HCEC 1CT (cell line): ENCODE data around the gene PPA2.
"Not testable (repeated sequence)": the region's sequence is repeated elsewhere in the genome, so short reads cannot be mapped to it uniquely, and the experiment has no call there.

Source experiments
- DNase-seq: peaks from one replicate; pipeline ENCODE4 v3.0.0-alpha.2; 2017

The PPA2 gene

DNA sequence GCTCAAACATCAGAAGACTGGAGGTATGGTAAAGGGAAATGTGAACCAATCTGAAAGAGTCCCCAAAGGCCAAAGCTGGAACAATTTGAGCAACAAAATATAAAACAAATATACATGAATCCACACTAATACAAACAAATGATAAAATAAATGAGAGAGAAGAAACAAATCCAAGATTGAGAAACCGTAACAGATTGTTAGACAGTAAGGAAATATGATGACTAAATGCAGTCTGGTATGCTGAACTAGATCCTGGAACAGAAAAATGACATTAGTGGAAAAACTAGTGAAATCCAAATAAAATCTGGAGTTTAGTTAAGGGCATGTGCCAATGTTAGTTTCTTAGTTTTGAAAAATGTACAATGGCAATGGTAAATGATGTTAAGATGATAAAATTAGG, 15.9 kb downstream of the PPA2 start:
- DNase-seq: no peak

DNA sequence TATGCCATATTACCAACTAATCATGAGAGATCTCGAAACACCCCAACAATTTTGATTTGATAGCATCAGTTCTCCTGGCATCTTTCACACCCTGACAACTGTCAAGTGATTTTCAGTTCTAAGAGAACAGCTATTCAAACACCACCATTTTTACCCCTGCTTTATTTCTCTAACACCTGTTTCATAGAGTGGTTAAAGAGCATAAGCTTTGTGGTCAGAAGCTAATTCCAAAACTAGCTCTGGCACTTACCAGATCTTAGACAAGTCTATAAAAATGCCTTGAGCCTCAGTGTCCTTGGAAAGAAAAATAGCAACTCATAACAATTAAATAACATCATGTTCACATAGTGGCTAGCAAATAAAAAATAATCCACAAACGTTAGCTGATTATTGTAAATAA, 17.9 kb downstream of the PPA2 start:
- DNase-seq: no peak

DNA sequence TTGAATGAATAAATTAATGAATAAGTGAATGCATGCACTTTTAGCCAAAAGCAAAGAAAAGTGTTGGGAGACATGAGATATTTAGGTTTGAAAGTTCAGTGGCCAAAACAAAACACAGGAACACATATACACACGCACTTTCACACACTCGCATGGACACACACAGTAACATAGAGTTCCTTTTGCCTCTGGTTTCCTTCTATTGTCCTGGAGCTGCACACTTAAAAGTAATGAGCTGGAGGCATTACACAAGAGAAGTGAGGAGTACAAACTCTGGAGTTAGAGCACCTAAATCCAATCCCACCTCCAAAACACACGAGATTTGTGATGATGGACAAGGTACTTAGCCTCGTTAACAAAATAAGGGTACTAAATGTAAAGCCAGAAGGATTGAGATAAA, 18.7 kb downstream of the PPA2 start:
- no peak for DNase-seq

DNA sequence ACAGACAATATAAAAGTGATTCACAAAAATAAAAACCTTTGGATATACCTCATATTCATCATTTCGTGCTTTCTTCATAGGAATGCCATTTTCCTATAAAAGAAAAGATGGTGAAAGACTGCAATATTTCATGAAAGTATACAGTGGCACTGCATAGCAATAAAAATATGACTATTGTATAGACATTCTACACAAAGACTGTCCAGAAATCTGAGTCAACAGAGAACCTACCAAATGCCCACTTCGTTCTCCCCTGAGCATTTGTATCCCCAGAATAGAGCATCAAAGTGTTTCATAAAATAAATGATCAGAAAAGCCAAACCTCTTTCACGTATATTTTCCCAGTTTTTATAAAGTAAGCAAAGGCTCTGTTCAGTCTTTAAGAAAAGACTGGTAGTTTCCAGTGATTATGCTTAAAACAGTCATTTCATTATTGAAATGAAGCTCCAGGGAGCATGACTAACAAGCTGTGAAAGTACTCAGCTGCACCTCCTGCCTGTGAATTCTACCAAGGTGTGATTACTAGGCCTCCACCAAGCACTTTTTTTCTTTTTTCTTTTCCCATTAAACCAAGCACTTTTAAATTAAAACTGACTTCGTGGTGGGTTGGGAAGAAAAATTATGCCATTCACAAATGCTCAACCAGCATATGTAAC, 20.2 kb downstream of the PPA2 start:
- DNase-seq: no peak

DNA sequence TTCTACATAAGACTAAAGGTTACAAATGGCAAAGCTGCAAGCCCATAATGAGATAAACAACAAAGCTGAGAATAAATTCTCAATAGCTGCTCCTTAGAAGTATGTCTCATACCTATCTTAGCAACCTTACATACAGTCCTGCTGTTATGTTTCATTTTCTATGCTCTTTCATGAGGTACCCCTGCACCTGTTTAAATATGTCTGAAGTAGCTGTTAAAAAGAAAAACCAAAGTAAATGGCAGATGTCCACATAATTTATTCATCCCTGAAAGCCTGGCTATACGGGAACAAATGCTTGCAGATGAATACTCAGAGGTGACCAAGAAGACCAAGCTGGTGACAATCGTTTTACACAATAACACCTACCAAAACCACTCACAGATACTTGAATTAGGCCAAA, 22.5 kb downstream of the PPA2 start:
- DNase-seq: no peak

DNA sequence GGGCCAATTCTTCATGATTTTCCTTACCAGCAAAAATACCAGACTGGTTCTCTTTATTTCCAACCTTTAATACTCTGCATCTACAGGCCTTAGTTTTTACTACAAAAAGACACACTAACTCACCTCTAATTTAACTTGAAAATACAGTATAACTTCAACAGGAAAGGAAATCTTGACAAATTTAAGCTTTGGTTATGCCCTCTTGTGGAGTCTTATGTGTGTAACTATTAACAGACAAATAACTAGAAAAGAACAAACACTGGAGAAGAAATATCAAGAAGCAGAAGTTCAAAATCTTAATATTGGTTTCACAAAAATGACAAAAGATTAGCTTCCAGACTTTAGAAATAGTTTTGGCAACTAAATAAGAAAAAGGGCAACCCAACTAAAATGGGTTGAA, 33.0 kb downstream of the PPA2 start:
- no peak for DNase-seq

DNA sequence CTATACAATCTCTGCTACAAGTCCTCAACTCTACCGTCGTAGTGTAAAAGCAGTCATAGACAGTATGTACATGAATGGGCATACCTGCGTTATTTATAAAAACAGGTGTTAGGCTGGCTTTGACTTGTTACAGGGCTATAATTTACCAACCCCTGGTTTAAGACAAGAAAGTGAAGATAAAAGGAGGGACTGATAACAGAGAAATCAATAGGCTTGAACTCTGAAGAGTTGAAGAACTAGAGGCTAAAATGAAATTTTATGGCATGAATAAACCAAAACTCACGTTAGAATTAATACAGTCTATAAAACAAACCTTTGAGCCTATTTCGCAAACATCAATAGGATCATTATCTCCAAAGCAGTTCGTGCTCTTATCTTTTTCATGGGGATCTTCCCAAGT, 36.2 kb downstream of the PPA2 start:
- DNase-seq: no peak

DNA sequence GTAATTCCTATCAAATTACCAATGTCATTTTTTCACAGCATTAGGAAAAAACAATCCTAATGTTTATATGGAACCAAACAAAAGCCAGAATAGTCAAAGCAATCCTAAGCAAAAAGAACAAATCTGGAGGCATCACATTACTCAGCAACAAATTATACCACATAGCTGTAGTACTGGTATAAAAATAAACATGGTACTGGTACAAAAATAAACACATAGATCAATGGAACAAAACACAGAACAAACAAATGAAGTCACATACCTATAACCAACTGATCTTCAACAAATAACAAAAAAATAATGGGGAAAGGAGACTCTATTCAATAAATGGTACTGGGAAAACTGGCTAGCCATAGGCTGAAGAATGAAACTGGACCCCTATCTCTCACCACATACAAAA, 37.4 kb downstream of the PPA2 start:
- DNase-seq: no peak

DNA sequence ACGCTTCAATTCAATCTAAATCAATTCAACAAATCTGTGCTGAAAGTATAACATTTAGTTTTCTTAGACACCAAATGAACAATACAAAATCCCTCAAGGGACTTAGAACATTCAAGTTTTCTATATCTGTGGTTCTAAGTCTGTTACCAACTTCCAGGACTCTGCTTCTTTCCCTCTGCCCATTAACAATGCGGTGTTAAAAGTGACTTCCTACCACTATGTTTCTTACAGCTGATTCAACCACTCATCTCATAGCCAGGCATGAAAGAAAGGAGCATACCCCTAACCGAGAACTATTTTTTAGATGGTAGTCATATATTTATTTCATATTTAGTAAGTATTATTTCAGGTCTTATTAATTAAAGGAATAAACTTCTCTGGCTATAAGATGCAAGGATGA, 38.9 kb downstream of the PPA2 start:
- DNase-seq: no peak

DNA sequence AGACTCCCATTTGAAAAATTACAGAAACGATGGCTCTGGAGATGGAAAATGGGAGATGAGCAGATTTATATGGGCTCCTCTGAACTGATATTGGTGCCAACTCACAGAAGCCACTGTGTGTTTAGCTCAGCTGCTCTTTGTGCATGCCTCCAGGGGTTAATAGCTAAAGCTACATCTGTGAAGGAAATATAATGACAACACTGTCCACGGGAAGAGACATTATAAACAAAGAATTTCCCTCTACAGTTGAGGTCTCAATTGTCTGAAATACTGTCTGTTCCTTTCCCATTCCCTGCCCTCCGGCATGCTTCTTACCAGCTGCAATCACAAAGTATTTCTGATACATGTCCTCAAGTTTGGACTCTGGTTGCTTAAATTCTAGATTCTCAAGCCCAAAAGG, 40.4 kb downstream of the PPA2 start:
- DNase-seq: no peak

DNA sequence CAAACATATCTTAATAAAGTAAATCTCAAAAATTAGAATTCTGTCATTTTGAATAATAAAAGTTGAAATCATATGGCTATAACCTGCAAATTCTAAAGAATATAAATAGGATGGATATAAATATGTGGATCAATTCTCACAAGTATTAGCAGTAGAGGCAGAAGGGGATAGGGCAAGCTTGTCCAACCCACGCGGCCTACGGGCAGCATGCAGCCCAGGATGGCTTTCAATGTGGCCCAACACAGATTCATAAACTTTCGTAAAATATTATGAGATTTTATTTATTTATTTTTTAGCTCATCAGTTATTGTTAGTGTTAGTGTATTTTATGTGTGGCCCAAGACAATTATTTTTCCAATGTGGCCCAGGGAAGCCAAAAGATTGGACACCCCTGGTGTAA, 41.4 kb downstream of the PPA2 start:
- no peak for DNase-seq

DNA sequence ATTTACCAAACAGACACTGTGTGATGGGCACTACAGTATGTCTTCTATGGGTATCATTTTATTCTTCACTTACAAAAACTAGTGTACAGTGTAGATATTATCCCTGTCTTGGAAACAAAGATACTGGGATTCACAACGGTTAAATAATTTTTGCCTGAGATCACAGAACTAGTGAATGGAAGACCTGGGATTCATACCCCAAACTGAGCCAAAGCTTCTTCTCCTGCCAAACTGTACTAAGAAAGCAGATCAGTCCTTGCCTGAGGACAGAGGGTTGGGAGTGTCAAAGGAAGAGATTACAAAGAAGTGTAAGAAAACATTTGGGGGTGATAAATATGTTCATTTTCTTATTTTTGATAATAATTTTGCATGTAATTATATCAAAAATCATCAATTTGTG, 43.1 kb downstream of the PPA2 start:
- DNase-seq: no peak

DNA sequence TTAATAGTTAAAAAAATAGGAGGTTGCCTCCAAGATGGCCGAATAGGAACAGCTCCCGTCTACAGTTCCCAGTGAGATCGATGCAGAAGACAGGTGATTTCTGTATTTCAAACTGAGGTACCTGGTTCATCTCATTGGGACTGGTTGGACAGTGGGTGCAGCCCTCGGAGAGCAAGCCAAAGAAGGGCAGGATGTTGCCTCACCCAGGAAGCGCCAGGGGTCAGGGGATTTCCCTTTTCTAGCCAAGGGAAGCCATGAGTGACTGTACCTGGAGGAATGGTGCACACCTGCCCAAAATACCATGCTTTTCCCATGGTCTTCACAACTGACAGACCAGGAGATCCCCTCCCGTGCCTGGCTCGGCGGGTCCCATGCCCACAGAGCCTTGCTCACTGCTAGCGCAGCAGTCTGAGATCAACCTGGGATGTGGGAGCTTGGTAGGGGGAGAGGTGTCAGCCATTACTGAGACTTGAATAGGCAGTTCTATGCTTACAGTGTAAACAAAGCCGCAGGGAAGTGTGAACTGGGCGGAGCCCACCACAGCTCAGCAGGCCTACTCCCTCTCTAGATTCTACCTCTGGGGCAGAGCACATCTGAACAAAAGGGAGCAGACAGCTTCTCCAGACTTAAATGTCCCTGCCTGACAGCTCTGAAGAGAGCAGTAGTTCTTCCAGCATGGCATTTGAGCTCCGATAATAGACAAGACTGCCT, 47.5 kb downstream of the PPA2 start:
- DNase-seq: no peak

DNA sequence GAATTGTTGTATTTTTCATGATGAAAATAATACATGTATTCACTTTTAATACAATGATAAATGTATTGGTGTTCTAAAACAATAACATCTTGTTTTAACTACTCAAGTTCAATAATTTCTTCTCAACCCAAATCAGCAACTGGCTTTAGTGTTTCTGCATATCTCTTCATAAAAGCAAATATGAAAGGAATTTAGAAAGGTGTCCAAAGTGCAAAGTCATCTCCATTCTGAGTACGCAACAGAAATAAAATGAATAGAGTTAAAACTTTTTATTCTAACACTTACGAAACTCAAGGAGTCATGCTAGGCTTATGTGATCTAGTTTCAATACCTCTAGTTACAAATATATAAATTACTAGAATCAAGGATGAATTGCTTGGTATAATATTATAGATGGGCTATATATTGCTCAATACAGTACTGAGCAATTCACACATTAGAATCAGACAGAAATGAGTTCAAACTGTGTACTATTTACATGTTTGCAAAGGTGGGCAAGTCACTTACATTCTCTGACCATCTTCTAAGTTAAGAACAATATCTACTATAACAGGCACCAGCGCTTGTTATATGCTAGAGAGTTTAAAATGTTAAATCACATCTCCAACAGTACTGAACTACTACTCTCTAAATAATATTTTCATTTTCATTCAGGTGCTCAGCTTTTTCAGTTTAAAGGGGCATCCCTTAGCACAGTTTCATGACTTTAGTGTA, 51.5 kb downstream of the PPA2 start:
- DNase-seq: no peak

DNA sequence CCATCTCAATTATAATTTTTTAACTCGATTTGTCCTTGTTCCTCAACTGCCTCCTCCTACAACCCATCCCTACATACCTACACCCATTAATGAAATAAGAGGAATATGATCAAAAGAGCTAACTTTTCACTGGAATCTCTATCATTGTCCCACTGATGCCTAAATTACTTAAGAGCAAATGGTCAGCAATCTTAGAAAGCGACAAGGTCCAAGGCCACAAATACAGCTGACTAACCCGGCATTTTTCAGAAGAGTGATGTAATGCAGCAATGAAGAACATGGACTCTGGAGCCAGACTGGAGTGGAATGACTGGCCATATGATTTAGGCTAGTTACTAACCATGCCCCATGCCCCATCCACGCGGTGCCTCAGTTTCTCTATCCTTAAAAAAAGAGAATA, 56.2 kb downstream of the PPA2 start:
- no peak for DNase-seq

DNA sequence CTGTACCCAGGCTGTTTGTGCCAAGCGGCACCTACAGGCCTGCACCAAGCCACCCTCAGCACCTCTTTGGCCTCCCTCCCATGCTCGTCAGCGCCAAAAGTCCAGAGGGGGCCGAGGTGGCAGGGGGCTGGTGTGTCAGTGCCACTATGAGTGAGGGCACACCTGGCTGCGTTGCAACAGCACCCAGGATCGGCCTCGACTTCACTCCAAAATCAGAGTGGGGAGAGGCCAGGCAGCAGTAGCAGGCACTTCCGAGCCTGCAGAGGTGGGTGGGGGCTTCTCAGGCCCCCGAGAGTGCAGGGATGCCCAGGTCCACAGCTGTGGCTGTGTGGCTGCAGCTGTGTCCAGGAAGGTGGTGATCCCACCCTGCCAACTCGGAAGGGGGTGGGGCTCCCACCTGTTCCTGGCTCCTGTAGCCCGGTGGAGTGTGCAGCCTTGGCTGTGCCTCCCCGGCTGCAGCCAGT, 58.5 kb downstream of the PPA2 start:
- no peak for DNase-seq

DNA sequence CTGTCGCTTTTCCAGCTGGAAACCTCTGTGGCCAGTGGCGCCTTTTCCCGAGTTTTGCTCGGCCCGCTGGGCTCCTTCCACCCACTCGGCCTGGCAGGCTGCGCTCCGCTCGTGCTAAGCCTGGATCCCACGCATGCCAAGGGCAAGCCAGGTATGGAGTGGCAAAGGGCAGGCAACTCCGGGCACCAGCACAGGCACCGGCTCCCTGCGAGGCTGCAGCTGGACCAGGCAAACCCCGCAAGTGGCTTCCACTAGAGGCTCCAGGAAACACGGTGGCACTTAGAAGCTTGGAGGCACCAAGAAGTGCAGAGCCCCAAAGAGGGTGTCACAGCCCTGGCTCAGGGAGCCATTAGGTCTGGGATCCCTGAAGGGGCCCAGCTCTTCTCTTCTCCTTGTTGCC, 59.5 kb downstream of the PPA2 start:
- DNase-seq: no peak

DNA sequence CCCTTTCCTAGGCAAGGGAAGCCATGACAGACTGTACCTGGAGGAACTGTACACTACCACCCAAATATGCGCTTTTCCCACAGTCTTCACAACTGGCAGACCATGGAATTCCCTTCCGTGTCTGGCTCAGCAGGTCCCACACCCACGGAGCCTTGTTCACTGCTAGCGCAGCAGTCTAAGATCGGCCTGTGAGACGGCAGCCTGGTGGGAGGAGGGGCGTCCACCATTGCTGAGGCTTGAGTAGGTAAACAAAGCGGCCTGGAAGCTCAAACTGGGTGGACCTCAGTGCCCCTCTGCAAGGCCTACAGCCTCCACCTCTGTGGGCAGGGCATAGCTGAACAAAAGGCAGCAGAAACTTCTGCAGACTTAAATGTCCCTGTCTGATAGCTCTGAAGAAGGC, 64.7 kb downstream of the PPA2 start:
- not testable (repeated sequence) for DNase-seq

DNA sequence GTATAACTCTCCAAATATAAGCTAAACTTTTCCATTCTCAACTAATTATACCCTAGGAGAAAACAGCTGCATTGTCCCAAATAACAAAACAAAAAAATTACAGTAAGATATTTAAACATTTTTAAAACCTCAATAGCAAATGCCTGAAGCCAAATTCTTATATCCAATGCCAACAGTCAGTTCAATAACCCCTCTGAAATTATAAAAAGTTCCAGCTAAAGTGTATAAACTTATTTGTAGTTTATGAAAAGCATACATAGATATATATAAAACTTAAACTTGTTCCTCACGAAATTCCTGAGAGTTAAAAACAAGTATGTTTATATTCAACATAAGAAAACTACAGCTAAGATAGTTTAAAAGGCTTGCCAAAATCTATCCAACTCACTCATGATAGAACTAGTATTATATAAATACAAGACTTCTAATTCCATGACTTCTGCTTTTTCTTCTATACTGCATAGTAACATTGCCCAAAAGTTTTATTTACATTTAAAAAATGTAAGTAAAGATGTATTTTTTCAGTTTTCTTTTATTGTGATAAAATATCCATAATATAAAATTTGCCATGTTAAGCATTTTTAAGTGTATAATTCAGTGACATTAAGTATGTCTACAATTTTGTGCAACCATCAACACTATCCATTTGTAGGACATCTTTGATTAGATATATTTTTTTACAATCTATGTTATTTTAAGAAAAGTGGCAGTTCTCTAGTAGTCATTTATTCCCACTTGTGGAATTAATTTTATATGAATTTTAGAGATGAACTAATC, 72.8 kb downstream of the PPA2 start:
- DNase-seq: no peak

DNA sequence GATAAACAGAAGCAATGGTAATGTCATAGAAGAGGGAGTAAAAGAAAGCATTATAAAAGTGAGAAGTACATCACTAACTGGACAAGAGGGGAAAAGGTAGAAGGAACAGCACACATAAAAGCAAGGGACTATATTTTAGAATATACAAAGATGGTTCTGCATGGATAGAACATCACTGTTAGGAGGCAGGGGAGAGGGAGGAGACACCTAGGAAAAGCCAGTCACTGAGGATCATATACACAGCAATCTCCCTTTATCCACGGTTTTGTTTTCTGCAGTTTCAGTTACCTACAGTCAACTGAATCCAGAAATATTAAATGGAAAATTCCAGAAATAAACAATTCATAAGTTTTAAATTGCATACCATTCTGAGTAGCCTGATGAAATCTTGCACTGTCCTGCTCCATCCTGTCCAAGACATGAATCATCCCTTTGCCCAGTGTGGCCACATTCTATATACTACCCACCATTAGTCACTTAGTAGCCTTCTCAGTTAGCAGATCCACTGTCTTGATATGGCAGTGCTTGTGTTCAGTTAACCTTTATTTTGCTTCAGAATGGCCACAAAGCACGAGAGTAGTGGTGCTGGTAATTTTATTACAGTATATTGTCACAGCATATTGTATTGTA, 74.2 kb downstream of the PPA2 start:
- peak; percentile 80 for DNase-seq

DNA sequence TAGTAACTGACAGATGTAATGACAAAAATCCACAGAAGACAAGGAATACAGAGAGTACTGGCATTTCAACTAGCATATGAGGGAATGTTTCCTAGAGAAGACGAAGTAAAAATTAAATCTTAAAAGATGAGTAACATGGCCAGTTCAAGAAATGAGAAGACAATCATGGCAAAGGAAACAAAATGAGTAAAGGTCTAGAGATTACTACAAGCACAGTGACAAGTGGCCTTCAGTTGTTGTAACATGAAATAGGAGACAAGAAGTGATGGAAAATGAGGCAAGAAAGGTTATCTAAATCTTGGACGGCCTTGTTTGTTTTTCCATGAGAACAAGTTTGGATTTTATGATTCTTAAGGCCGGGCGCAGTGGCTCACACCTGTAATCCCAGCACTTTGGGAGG, 81.0 kb downstream of the PPA2 start:
- DNase-seq: no peak

DNA sequence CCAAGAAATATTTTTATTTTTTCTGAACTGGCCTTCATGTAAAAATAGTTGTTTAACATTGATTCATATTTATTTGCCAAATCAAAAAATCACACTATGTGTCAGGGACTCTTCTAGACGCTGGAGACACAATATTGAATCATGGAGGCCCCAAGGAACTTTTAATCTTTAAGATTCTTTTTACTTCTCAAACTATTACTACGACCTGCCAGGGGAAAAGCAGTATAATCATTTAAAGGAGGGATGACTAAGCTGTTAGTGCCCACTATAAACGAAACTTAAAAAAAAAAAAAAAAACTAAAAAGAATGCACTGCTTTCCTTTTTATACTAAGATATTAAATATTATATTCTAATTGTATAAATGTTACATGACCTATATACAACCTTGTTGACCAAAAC, 84.7 kb downstream of the PPA2 start:
- no peak for DNase-seq

DNA sequence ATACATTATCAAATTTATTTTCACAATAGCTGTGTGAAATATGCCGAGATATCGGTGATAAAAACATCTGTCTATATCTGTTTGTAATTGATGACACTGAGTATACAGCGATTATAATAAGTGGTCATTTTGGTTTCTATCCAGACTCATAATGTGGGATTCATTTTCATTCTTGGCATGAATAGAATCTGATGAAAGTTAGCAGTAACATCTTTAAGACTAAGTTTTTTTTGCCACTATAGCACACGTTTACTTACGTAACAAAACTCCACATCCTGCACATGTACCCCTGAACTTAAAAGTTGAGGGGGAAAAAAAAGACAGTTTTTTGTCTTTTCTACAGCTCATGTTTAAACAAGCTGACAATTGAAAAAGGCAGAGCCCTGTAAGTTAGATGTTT, 86.4 kb downstream of the PPA2 start:
- no peak for DNase-seq
